H1 (cell line): ENCODE data around the gene NBEA. TPM values are rescaled to one million over a fixed set of nuclear protein-coding genes. Genes with fewer than 3 reads are reported as not detected.

Experiments
- CTCF ChIA-PET: fragments of 300-600 bp; sonication (Branson Sonifier 250); formaldehyde crosslinking; loops from one replicate; lab custom pipeline; 2021; ENCODE audit not compliant: partially characterized antibody; lab: Charles Lee
- POLR2A ChIA-PET: fragments of 300-600 bp; sonication (Branson Sonifier 250); formaldehyde crosslinking; loops from one replicate; lab custom pipeline; 2021; ENCODE audit warnings: inconsistent platforms; ENCODE audit not compliant: partially characterized antibody; lab: Charles Lee
- DNase-seq, 2 experiments: peaks; one replicate each; pipeline versions ENCODE4 v3.0.0 to v3.0.0-alpha.2; 2010 to 2022; ENCODE audit warnings: low spot score in 2 of 2, low read depth in 1 of 2, mixed read lengths in 1 of 2
- FAIRE-seq: peaks from 2 replicates; lab custom pipeline; 2011; peaks lifted over from hg19 to GRCh38; lab: Jason Lieb, UNC
- H2AFZ ChIP-seq: 2 replicates; pipeline ENCODE4 v1.8.1; 2012; ENCODE audit warnings: low read length, inconsistent platforms
- H2AK5ac ChIP-seq: 2 replicates; pipeline ENCODE4 v1.6.1; 2013; ENCODE audit warnings: low read depth, low read length
- H2BK120ac ChIP-seq: replicated peaks from 2 replicates; pipeline ENCODE3; 2013; ENCODE audit warnings: low read depth, low read length, inconsistent platforms
- H2BK12ac ChIP-seq: 2 replicates; pipeline ENCODE4 v1.6.1; 2013; ENCODE audit warnings: low read depth, low read length
- H2BK15ac ChIP-seq: 2 replicates; pipeline ENCODE4 v1.6.1; 2013; ENCODE audit warnings: low read length
- H2BK20ac ChIP-seq: 2 replicates; pipeline ENCODE4 v1.6.1; 2013; ENCODE audit warnings: low read length
- H2BK5ac ChIP-seq: 2 replicates; pipeline ENCODE4 v1.6.1; 2013; ENCODE audit warnings: low read depth, low read length
- H3K14ac ChIP-seq: 2 replicates; pipeline ENCODE4 v1.6.1; 2013; ENCODE audit warnings: inconsistent platforms; ENCODE audit not compliant: insufficient read length
- H3K18ac ChIP-seq: 2 replicates; pipeline ENCODE4 v1.6.1; 2013; ENCODE audit warnings: low read length; ENCODE audit errors: extremely low read depth
- H3K23ac ChIP-seq: 2 replicates; pipeline ENCODE4 v1.6.1; 2013; ENCODE audit warnings: inconsistent platforms; ENCODE audit not compliant: insufficient read length
- H3K23me2 ChIP-seq: 2 replicates; pipeline ENCODE4 v1.6.1; 2013; ENCODE audit warnings: low read depth, low read length
- H3K27ac ChIP-seq: 2 replicates; pipeline ENCODE4 v1.6.1; 2011; ENCODE audit warnings: low read depth, low read length, inconsistent platforms
- H3K27me3 ChIP-seq, 4 experiments: replicated peaks in 1 of 4; 1 replicate in 1 of 4; 2 replicates in 3 of 4; pipeline versions ENCODE4 v1.6.1 to v1.8.1; 2011 to 2013; ENCODE audit warnings: low read length in 3 of 4, mild to moderate bottlenecking in 3 of 4, inconsistent platforms in 2 of 4, mixed read lengths in 2 of 4, moderate library complexity in 1 of 4; ENCODE audit not compliant: control insufficient read depth in 3 of 4, insufficient read depth in 3 of 4; ENCODE audit errors: extremely low read depth in 1 of 4
- H3K36me3 ChIP-seq, 4 experiments: 2 replicates each; pipeline versions ENCODE4 v1.6.1 to v1.8.1; 2011 to 2013; ENCODE audit warnings: mild to moderate bottlenecking in 4 of 4, low read length in 3 of 4, moderate library complexity in 2 of 4, control low read depth in 1 of 4, inconsistent platforms in 1 of 4; ENCODE audit not compliant: insufficient read depth in 4 of 4, control insufficient read depth in 2 of 4
- H3K4ac ChIP-seq: replicated peaks from 2 replicates; pipeline ENCODE3; 2013; ENCODE audit warnings: low read length, low read depth, mixed read lengths, inconsistent platforms; ENCODE audit not compliant: insufficient read length
- H3K4me1 ChIP-seq, 4 experiments: replicated peaks in 1 of 4; 1 replicate in 1 of 4; 2 replicates in 3 of 4; pipeline versions ENCODE4 v1.6.1 to v1.8.1; 2011 to 2013; ENCODE audit warnings: low read length in 3 of 4, inconsistent platforms in 2 of 4, mixed read lengths in 1 of 4; ENCODE audit not compliant: insufficient read depth in 4 of 4, control insufficient read depth in 3 of 4
- H3K4me2 ChIP-seq, 2 experiments: 2 replicates each; pipeline versions ENCODE4 v1.6.1 to v1.8.1; 2011 to 2013; ENCODE audit warnings: low read depth in 2 of 2, low read length in 2 of 2, control low read depth in 1 of 2, inconsistent platforms in 1 of 2, mild to moderate bottlenecking in 1 of 2; ENCODE audit not compliant: insufficient read depth in 1 of 2
- H3K4me3 ChIP-seq, 4 experiments: fragments of 200-600, 300-600 bp in 1 of 4; sonication (generic), shearing (Covaris generic), sonication (Bioruptor Twin) in 1 of 4; 2 replicates each; pipeline versions ENCODE4 v1.5.1 to v1.8.1; 2011 to 2016; ENCODE audit warnings: low read length in 4 of 4, low read depth in 3 of 4, control low read depth in 2 of 4, inconsistent platforms in 2 of 4, mild to moderate bottlenecking in 2 of 4, mixed read lengths in 1 of 4, moderate library complexity in 1 of 4; ENCODE audit not compliant: insufficient read depth in 2 of 4; ENCODE audit errors: extremely low read depth in 1 of 4
- H3K56ac ChIP-seq: replicated peaks from 2 replicates; pipeline ENCODE3; 2013; ENCODE audit warnings: low read depth, mild to moderate bottlenecking, mixed read lengths, low read length, inconsistent platforms; ENCODE audit not compliant: insufficient read length
- H3K79me1 ChIP-seq: 2 replicates; pipeline ENCODE4 v1.6.1; 2013; ENCODE audit warnings: low read depth, low read length, control low read depth
- H3K79me2 ChIP-seq, 2 experiments: 2 replicates each; pipeline versions ENCODE4 v1.6.1 to v1.8.1; 2012 to 2013; ENCODE audit warnings: low read length in 2 of 2, mild to moderate bottlenecking in 2 of 2, inconsistent platforms in 1 of 2; ENCODE audit not compliant: insufficient read depth in 2 of 2, control insufficient read depth in 1 of 2
- H3K9ac ChIP-seq, 4 experiments: replicated peaks in 1 of 4; 1 replicate in 1 of 4; 2 replicates in 3 of 4; pipeline versions ENCODE4 v1.6.1 to v1.8.1; 2011 to 2013; ENCODE audit warnings: low read depth in 3 of 4, low read length in 3 of 4, control low read depth in 2 of 4, mild to moderate bottlenecking in 2 of 4, moderate library complexity in 2 of 4, inconsistent platforms in 1 of 4; ENCODE audit errors: extremely low read depth in 1 of 4
- H3K9me3 ChIP-seq, 2 experiments: 2 replicates each; pipeline versions ENCODE4 v1.6.1 to v1.8.1; 2012 to 2013; ENCODE audit warnings: mild to moderate bottlenecking in 2 of 2, moderate library complexity in 2 of 2, control low read depth in 1 of 2, inconsistent platforms in 1 of 2, low read depth in 1 of 2, low read length in 1 of 2, mixed read lengths in 1 of 2; ENCODE audit not compliant: insufficient read depth in 2 of 2
- H4K20me1 ChIP-seq, 2 experiments: replicated peaks in 1 of 2; 2 replicates each; pipeline versions ENCODE3 to v1.8.1; 2011 to 2013; ENCODE audit warnings: inconsistent platforms in 2 of 2, low read length in 2 of 2, mild to moderate bottlenecking in 1 of 2; ENCODE audit not compliant: insufficient read depth in 2 of 2, control insufficient read depth in 1 of 2
- H4K5ac ChIP-seq: 2 replicates; pipeline ENCODE4 v1.6.1; 2013; ENCODE audit warnings: low read length, low read depth, mixed read lengths, inconsistent platforms; ENCODE audit not compliant: insufficient read length
- H4K8ac ChIP-seq: 2 replicates; pipeline ENCODE4 v1.8.0; 2013; ENCODE audit warnings: mild to moderate bottlenecking, moderate library complexity, low read length, inconsistent platforms; ENCODE audit not compliant: insufficient read depth; ENCODE audit errors: extremely low read depth
- H4K91ac ChIP-seq: replicated peaks from 2 replicates; pipeline ENCODE3; 2013; ENCODE audit warnings: low read length, mixed read lengths, inconsistent platforms; ENCODE audit not compliant: insufficient read length
- ASH2L ChIP-seq: fragments of 200-600, 300-600 bp; sonication (generic); IDR thresholded peaks from one replicate; pipeline ENCODE4 v1.7.1; 2017; ENCODE audit warnings: low read length
- CEBPB ChIP-seq: IDR thresholded peaks from 2 replicates; pipeline ENCODE4 v1.6.1; 2012; ENCODE audit warnings: low read depth, low read length
- CTBP2 ChIP-seq: IDR thresholded peaks from 2 replicates; pipeline ENCODE4 v1.7.0; 2011; ENCODE audit warnings: borderline replicate concordance, mild to moderate bottlenecking, moderate library complexity, mixed read lengths, low read length; ENCODE audit not compliant: insufficient read depth, insufficient read length
- NANOG ChIP-seq: IDR thresholded peaks from 2 replicates; pipeline ENCODE4 v1.6.1; 2011; ENCODE audit warnings: low read length, low read depth, mild to moderate bottlenecking, inconsistent platforms; ENCODE audit not compliant: insufficient read depth, poor library complexity, severe bottlenecking
- TAF1 ChIP-seq: IDR thresholded peaks from 2 replicates; pipeline ENCODE4 v1.6.1; 2011; ENCODE audit warnings: mild to moderate bottlenecking, low read depth, low read length
- WGBS, 2 experiments: shearing (Covaris generic) in 1 of 2; methylation state at CpG; one replicate each; pipeline versions ENCODE4 v1.1.6 to v1.1.7; 2013 to 2015; ENCODE audit warnings: low lambda C conversion rate in 2 of 2, mixed read lengths in 2 of 2, inconsistent platforms in 1 of 2, low coverage in 1 of 2, missing lambda C conversion rate in 1 of 2; ENCODE audit not compliant: insufficient replicate concordance in 2 of 2, insufficient coverage in 1 of 2, insufficient read length in 1 of 2; ENCODE audit errors: extremely low coverage in 1 of 2, missing lambda C conversion rate in 1 of 2; 5-methylcytosine and 5-hydroxymethylcytosine counted together
- polyA plus RNA-seq, 7 experiments: library from polyadenylated mRNA; depleted of rRNA in 3 of 7; stranded (reverse) in 5 of 7; unstranded in 2 of 7; fragments of >200 nt in 5 of 7; fragments of 200-250 nt in 2 of 7; gene quantifications; 1 replicate in 5 of 7; 2 replicates in 1 of 7; 4 replicates in 1 of 7; pipeline versions ENCODE4 v1.2.1 to v1.2.3, GENCODE V29; 2011 to 2013; ENCODE audit warnings: missing spikeins in 2 of 7, mixed read lengths in 2 of 7
- total RNA-seq: library from RNA; stranded (reverse); fragmentation: NEBNext Ultra II Directional; extraction: Animal tissue kit (Norgen Biotek cat#: 25700); gene quantifications from 2 replicates; pipeline ENCODE4 v1.2.1, GENCODE V29; 2021

The NBEA gene
- total and polyA plus RNA-seq, 2 of the 8 experiments (the other 6 are each of a cell fraction or from before 2014, with no cell fraction given): 14.2 to 21.5 TPM

DNA sequence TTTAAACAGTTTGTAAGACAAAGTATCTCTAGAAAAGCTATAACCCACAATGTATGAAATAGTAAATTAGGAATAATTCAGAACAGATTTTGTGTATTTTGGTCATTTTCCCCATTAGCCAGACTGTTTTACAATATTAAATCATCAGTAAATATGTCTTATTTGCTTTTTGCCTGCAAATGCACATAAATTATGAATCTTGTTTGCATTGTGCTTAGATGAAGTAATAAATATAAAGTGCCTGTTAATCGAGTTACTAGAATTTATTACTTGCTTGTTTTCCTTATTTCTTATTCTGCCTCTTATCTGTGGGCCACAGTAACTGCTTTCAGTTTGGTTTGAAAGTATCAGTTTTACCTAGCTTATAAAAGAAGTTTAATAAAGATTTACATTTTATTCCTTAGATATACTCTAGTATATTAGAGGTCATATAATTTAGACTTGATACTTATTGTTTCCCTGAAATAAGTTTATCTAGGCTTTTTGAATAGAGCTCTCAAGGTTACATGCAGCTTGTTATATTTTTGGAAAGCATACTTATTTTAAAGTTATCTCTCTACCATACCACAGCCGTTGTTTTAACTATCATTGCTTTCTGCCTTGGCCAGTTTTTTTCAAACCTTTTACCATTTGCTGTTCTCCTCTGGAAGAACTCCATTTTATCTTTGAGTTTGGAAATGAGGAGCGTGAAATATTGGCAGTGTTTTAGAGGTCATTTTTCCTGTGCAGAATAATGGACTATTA, 238.0 kb downstream of the NBEA start:
- H3K9me3 ChIP-seq: no peaks in the 10 kb centered on the region
- no peak overlapping the region for H3K4me2 ChIP-seq
- H2BK12ac ChIP-seq: no peak overlapping the region
- H4K91ac ChIP-seq: no peak overlapping the region
- H4K8ac ChIP-seq: no peak overlapping the region
- H3K18ac ChIP-seq: no peak overlapping the region
- no peaks in the 10 kb centered on the region for H3K4me1 ChIP-seq
- ChIA-PET CTCF (interaction anchor here (0.6 kb wide), 3 partner anchors 33 to 715 kb away, joined by 3 read pairs; no protein-coding TSS in a partner anchor), POLR2A (no interaction called here)
- no peak overlapping the region for H3K9ac ChIP-seq
- no peaks in the 10 kb centered on the region for H3K79me2 ChIP-seq
- no peak overlapping the region for H3K4me3 ChIP-seq
- no peak overlapping the region for H2AFZ ChIP-seq
- 87% methylated on average over 3 of the region's 3 CpGs; no CpG with 5 or more reads in 1 of the 2 experiments for WGBS, 2 experiments
- FAIRE-seq (no peak), DNase-seq (no peak)
- H4K20me1 ChIP-seq: peaks cover 0 to 4% of the 10 kb centered on the region in 2 experiments
- H3K36me3 ChIP-seq: peaks cover 0 to 14% (median 3%) of the 10 kb centered on the region in 4 experiments; a peak in 4 of 8 replicates
- no peak overlapping the region for H2AK5ac ChIP-seq
- no peak overlapping the region for H3K23ac ChIP-seq
- no peak overlapping the region for H2BK120ac ChIP-seq
- H3K79me1 ChIP-seq: no peaks in the 10 kb centered on the region
- no peak overlapping the region for H3K14ac ChIP-seq
- no peak overlapping the region for H2BK15ac ChIP-seq
- H4K5ac ChIP-seq: no peak overlapping the region
- H3K4ac ChIP-seq: no peak overlapping the region
- H3K27ac ChIP-seq: no peak overlapping the region
- no peak overlapping the region for H3K56ac ChIP-seq
- no peaks in the 10 kb centered on the region for H3K23me2 ChIP-seq
- no peak overlapping the region for H2BK5ac ChIP-seq
- H3K27me3 ChIP-seq: no peaks in the 10 kb centered on the region
- no peak overlapping the region for H2BK20ac ChIP-seq
- TF ChIP-seq CTBP2 (no peak), CEBPB (no peak), ASH2L (no peak), NANOG (no peak), TAF1 (no peak)
